ENCODE measurements around the gene OPTN.

OPTN gene

DNA sequence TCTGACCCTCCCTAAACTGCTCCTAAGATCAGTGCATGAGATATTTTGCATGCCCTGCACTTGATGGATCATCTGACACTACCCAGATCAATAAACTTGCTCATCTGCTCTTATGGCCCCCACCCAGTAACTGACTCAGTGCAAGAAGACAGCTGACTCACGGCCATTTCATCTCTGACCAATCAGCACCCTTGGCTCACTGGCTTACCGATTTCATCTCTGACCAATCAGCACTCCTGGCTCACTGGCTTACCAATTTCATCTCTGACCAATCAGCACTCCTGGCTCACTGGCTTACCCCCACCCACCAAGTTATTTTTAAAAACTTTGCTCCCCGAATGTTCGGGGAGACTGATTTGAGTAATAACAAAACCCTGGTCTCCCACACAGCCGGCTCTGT lies 37.2 kb upstream of the OPTN start:
- Histone ChIP-seq H3K27me3 (ENCODE audit: insufficient read depth, low read depth, severe bottlenecking) (no peaks in the 10 kb centered on the region), H3K27ac (no peak overlapping the region), H3K4me3 (ENCODE audit: low read depth, low read length) (no peak overlapping the region), H3K9me3 (ENCODE audit: severe bottlenecking) (no peaks in the 10 kb centered on the region), H3K36me3 (no peaks in the 10 kb centered on the region)
- DNase-seq, result no peak
- TF ChIP-seq, protein P1, sequence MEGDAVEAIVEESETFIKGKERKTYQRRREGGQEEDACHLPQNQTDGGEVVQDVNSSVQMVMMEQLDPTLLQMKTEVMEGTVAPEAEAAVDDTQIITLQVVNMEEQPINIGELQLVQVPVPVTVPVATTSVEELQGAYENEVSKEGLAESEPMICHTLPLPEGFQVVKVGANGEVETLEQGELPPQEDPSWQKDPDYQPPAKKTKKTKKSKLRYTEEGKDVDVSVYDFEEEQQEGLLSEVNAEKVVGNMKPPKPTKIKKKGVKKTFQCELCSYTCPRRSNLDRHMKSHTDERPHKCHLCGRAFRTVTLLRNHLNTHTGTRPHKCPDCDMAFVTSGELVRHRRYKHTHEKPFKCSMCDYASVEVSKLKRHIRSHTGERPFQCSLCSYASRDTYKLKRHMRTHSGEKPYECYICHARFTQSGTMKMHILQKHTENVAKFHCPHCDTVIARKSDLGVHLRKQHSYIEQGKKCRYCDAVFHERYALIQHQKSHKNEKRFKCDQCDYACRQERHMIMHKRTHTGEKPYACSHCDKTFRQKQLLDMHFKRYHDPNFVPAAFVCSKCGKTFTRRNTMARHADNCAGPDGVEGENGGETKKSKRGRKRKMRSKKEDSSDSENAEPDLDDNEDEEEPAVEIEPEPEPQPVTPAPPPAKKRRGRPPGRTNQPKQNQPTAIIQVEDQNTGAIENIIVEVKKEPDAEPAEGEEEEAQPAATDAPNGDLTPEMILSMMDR (IDR thresholded peaks at IDR 0.05; ENCODE audit: low read depth, low read length), result no peak

DNA sequence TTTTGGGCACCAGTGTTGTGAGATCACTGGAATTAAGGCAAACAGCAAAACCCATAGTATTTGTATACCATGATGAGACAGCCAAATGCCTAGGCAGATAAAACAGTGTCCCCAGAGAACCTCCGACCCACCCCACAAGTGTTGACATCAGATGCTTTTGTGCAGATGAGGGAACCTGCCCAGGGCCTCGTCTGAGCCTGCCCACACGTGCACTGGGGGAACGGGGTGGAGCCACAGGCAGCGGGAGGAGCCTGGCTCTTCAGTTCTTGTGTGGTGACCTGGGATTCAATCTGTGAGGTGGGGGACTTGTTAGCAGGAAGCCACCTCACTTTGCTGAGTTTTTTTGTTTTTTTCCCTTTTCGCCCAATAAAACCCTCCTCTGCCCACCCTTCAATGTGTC lies 33.4 kb upstream of the OPTN start:
- no peaks in the 10 kb centered on the region for H3K9me3 ChIP-seq (ENCODE audit: severe bottlenecking)
- no peak overlapping the region for H3K27ac ChIP-seq
- no peaks in the 10 kb centered on the region for H3K36me3 ChIP-seq
- no peaks in the 10 kb centered on the region for H3K27me3 ChIP-seq (ENCODE audit: insufficient read depth, low read depth, severe bottlenecking)
- no peak overlapping the region for H3K4me3 ChIP-seq (ENCODE audit: low read depth, low read length)
- TF ChIP-seq, protein P1 (IDR thresholded peaks at IDR 0.05; ENCODE audit: low read depth, low read length), result no peak
- peak; percentile 33 for DNase-seq

DNA sequence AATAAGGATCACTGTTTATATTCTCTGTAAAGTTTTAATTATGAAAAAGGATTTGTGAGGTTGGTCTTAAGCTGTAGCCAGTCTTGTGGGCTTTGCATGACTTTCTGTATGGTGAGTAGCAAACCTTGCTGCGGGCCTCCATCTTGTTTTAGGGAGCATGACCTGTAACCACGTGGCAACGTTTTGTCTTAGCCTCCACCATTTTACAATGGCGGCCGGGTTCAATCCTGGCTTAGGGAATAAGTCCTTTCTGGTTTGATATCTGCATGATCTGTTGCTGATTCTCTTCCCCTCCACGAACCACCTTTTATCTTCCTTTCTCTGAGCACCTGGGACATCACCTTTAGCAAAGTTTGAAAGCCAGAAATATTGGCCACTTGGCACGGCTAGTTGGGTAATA lies 32.5 kb upstream of the OPTN start:
- no peaks in the 10 kb centered on the region for H3K27me3 ChIP-seq (ENCODE audit: insufficient read depth, low read depth, severe bottlenecking)
- TF ChIP-seq, protein P1 (IDR thresholded peaks at IDR 0.05; ENCODE audit: low read depth, low read length), result no peak
- no peaks in the 10 kb centered on the region for H3K9me3 ChIP-seq (ENCODE audit: severe bottlenecking)
- no peak overlapping the region for H3K27ac ChIP-seq
- DNase-seq, result no peak
- H3K4me3 ChIP-seq (ENCODE audit: low read depth, low read length), result no peak overlapping the region
- H3K36me3 ChIP-seq, result no peaks in the 10 kb centered on the region

DNA sequence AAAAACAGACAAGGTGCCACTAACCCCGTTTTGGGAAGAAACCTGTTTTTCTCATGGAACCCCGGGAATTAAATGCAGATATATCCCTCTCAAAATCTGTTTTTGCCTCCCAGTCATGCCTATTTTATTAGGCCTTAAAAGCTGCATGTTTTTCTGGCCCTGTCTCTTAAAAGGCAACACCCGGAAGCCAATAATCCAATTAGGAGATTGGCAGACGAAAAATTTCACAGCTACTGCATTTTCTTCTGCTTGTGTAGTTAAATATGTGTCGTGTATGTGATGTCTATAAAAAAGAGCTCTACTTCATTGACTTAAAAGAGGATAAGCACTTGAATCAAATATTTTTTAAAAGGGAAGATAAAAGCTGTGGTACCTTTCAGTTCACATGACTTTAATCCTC lies 31.9 kb upstream of the OPTN start:
- no peak for DNase-seq

DNA sequence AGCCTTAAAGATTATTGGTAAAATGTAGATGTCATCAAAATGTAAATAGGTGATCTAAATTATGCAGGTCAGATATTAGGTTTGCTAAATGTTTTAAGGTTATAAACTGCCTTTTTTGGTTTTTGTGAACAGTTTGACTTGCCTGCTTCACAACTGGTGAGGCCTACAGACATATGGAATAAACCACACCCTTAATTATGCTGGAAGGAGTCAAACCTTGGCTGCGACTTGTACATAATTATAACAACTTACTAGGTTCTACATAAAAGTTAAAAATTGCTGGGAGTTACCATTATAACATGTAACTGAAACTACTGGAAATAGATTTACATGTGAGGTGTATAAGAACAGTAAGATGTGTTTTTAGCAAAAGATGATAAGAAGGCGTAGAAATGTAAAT lies 31.5 kb upstream of the OPTN start:
- Histone ChIP-seq H3K9me3 (ENCODE audit: severe bottlenecking) (no peaks in the 10 kb centered on the region), H3K27ac (no peak overlapping the region), H3K27me3 (ENCODE audit: insufficient read depth, low read depth, severe bottlenecking) (no peaks in the 10 kb centered on the region), H3K4me3 (ENCODE audit: low read depth, low read length) (no peak overlapping the region), H3K36me3 (no peaks in the 10 kb centered on the region)
- DNase-seq, result no peak
- TF ChIP-seq, protein P1 (IDR thresholded peaks at IDR 0.05; ENCODE audit: low read depth, low read length), result no peak

More for the DNA sequence above, 31.9 kb upstream of the OPTN start:
- Histone ChIP-seq H3K27ac (no peak overlapping the region), H3K27me3 (ENCODE audit: insufficient read depth, low read depth, severe bottlenecking) (no peaks in the 10 kb centered on the region), H3K4me3 (ENCODE audit: low read depth, low read length) (no peak overlapping the region), H3K9me3 (ENCODE audit: severe bottlenecking) (no peaks in the 10 kb centered on the region), H3K36me3 (no peaks in the 10 kb centered on the region)
- TF ChIP-seq, protein P1 (IDR thresholded peaks at IDR 0.05; ENCODE audit: low read depth, low read length), result no peak

DNA sequence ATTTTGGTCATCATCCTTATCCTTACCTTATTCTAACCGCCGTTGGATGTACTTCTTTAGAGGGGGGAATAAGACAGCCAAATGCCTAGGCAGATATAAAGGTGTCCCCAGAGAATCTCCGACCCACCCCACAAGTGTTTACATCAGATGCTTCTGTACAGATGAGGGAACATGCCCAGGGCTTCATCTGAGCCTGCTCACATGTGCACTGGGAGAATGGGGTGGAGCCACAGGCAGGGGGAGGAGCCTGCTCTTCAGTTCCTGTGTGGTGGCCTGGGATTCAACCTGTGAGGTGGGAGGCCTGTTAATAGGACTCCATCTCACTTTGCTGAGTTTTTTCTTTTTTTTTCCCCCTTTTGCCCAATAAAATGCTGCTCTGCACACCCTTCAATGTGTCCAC lies 27.6 kb upstream of the OPTN start:
- no peak overlapping the region for H3K4me3 ChIP-seq (ENCODE audit: low read depth, low read length)
- H3K36me3 ChIP-seq, result no peaks in the 10 kb centered on the region
- no peaks in the 10 kb centered on the region for H3K9me3 ChIP-seq (ENCODE audit: severe bottlenecking)
- no peaks in the 10 kb centered on the region for H3K27me3 ChIP-seq (ENCODE audit: insufficient read depth, low read depth, severe bottlenecking)
- no peak for DNase-seq
- TF ChIP-seq, protein P1 (IDR thresholded peaks at IDR 0.05; ENCODE audit: low read depth, low read length), result no peak
- no peak overlapping the region for H3K27ac ChIP-seq
